Keratinocyte (primary cell): ENCODE measurements around the gene NDUFV1.

Source experiments
- CTCF ChIP-seq, 3 experiments: IDR thresholded peaks in 1 of 3; conservative IDR thresholded peaks in 1 of 3; optimal IDR thresholded peaks in 1 of 3; 2 replicates in 2 of 3; 3 replicates in 1 of 3; pipeline versions ENCODE3 to v1.5.1; 2011; ENCODE audit warnings: low read length in 3 of 3, mild to moderate bottlenecking in 3 of 3, moderate library complexity in 2 of 3, control low read depth in 1 of 3, inconsistent platforms in 1 of 3; ENCODE audit not compliant: insufficient read depth in 2 of 3; ENCODE audit errors: extremely low read depth in 1 of 3
- EZH2 ChIP-seq: IDR thresholded peaks from one replicate; pipeline ENCODE4 v1.6.1; 2012; ENCODE audit warnings: inconsistent platforms, mild to moderate bottlenecking, low read length, moderate library complexity

GRCh38 chr11:67613960-67614715 lies 7.4 kb downstream of the NDUFV1 start:
- TF ChIP-seq CTCF (optimal IDR thresholded peaks at IDR 0.05 in 1 of 3, IDR thresholded peaks at IDR 0.05 in 1 of 3, conservative IDR thresholded peaks at IDR 0.05 in 1 of 3; ENCODE audit: extremely low read depth in 1 of 3, insufficient read depth in 2 of 3, low read length in 3 of 3) (peak; percentile 40 to 76 (median 49)), EZH2 (no peak)
